Smooth muscle cell (in vitro differentiated cells): Measurements from ENCODE around the gene ANAPC4. TPM values are rescaled to one million over a fixed set of nuclear protein-coding genes. Genes with fewer than 3 reads are reported as not detected.

Experiments
- DNase-seq: peaks from one replicate; lab custom pipeline; 2025; ENCODE audit not compliant: unreplicated experiment; lab: John Stamatoyannopoulos, UW
- H2AFZ ChIP-seq: fragments of 200-600 bp; sonication (generic); 2 replicates; pipeline ENCODE4 v1.6.0; 2016; ENCODE audit warnings: antibody characterized with exemption, low read depth, mild to moderate bottlenecking
- H3F3A ChIP-seq: fragments of 200-600 bp; sonication (generic); 2 replicates; pipeline ENCODE4 v1.6.0; 2017; ENCODE audit warnings: antibody characterized with exemption, low read depth
- H3K27ac ChIP-seq: fragments of 200-600 bp; sonication (generic); 2 replicates; pipeline ENCODE4 v1.5.1; 2016; ENCODE audit warnings: low read depth, mild to moderate bottlenecking
- H3K27me3 ChIP-seq: fragments of 200-600 bp; sonication (generic); 2 replicates; pipeline ENCODE4 v1.6.1; 2016; ENCODE audit warnings: low read depth, mild to moderate bottlenecking
- H3K36me3 ChIP-seq: fragments of 200-600 bp; sonication (generic); 2 replicates; pipeline ENCODE4 v1.5.1; 2016; ENCODE audit warnings: low read depth
- H3K4me1 ChIP-seq: fragments of 200-600 bp; sonication (generic); 2 replicates; pipeline ENCODE4 v1.5.1; 2016; ENCODE audit warnings: low read depth
- H3K4me2 ChIP-seq: fragments of 200-600 bp; sonication (generic); 2 replicates; pipeline ENCODE4 v1.6.0; 2016; ENCODE audit warnings: mild to moderate bottlenecking
- H3K4me3 ChIP-seq: fragments of 200-600 bp; sonication (generic); 2 replicates; pipeline ENCODE4 v1.5.1; 2016; ENCODE audit warnings: mild to moderate bottlenecking
- H3K79me2 ChIP-seq: fragments of 200-600 bp; sonication (generic); 2 replicates; pipeline ENCODE4 v1.6.0; 2016; ENCODE audit warnings: low read depth, mild to moderate bottlenecking
- H3K9ac ChIP-seq: fragments of 200-600 bp; sonication (generic); 2 replicates; pipeline ENCODE4 v1.6.0; 2016; ENCODE audit warnings: low read depth
- H3K9me3 ChIP-seq: fragments of 200-600 bp; sonication (generic); replicated peaks from 2 replicates; pipeline ENCODE4 v1.5.1; 2016; ENCODE audit warnings: low read depth
- H4K20me1 ChIP-seq: fragments of 200-600 bp; sonication (generic); 2 replicates; pipeline ENCODE4 v1.6.0; 2016; ENCODE audit warnings: low read depth
- CTCF ChIP-seq: fragments of 200-600 bp; sonication (generic); IDR thresholded peaks from 2 replicates; pipeline ENCODE4 v1.5.1; 2017; ENCODE audit warnings: borderline replicate concordance, mild to moderate bottlenecking, antibody characterized with exemption; ENCODE audit not compliant: insufficient read depth, poor library complexity, severe bottlenecking
- WGBS: methylation state at CpG from one replicate; pipeline ENCODE4 v1.1.7; 2016; ENCODE audit warnings: low lambda C conversion rate; 5-methylcytosine and 5-hydroxymethylcytosine counted together
- polyA plus RNA-seq: library from polyadenylated mRNA; unstranded; fragments of >200 nt; fragmentation: Nextera tagmentation; extraction: Ambion mirVana; gene quantifications from 2 replicates; pipeline ENCODE4 v1.2.1, GENCODE V29; 2016
- total RNA-seq: library from RNA; depleted of rRNA; stranded (reverse); fragments of >200 nt; gene quantifications from 2 replicates; pipeline ENCODE4 v1.2.3, GENCODE V29; 2014

Gene ANAPC4
- total and polyA plus RNA-seq, 2 experiments from 2014 or later, result 12.4 to 26.0 TPM

- Histone ChIP-seq H4K20me1 (no peaks in the 10 kb centered on the region), H3K9me3 (no peaks in the 10 kb centered on the region), H3K27ac (no peak overlapping the region), H3F3A (no peaks in the 10 kb centered on the region), H3K4me1 (no peaks in the 10 kb centered on the region), H3K36me3 (no peaks in the 10 kb centered on the region), H3K4me3 (no peak overlapping the region), H3K79me2 (no peaks in the 10 kb centered on the region), H3K27me3 (no peaks in the 10 kb centered on the region), H3K9ac (no peak overlapping the region), H2AFZ (no peak overlapping the region), H3K4me2 (no peak overlapping the region)
- TF ChIP-seq CTCF, result no peak
- 96% methylated on average over 2 of the region's 2 CpGs for WGBS
- DNase-seq, result no peak
Observed at GRCh38 chr4:25347971-25348370, 29.1 kb upstream of the ANAPC4 start.

DNA sequence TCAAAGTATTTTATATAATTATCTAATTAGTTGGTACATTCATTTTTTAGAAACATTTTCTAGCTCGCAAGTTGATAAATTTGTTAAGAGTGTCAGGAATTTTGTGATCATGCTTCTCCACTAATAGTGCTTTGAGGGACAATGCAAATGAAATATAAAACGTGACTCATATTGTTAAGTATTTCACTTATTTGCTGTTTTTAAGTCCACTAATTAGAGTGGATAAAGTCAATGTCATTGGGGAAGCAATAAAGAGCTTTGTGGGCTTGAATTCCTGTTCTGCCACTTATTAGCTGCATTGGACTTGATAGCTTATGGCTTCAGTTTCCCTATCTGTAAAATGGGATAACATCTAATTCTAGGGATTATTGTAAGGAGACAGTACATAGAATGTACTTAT, 26.5 kb upstream of the ANAPC4 start:
- Histone ChIP-seq H3K27me3 (no peaks in the 10 kb centered on the region), H3K4me2 (no peak overlapping the region), H2AFZ (no peak overlapping the region), H3K36me3 (no peaks in the 10 kb centered on the region), H3K9ac (no peak overlapping the region), H3K4me1 (no peaks in the 10 kb centered on the region), H3F3A (no peaks in the 10 kb centered on the region), H3K4me3 (no peak overlapping the region), H4K20me1 (no peaks in the 10 kb centered on the region), H3K9me3 (no peaks in the 10 kb centered on the region), H3K79me2 (no peaks in the 10 kb centered on the region), H3K27ac (no peak overlapping the region)
- TF ChIP-seq CTCF, result no peak
- no peak for DNase-seq
- 54% methylated on average over 2 of the region's 2 CpGs for WGBS

- Histone ChIP-seq H2AFZ (no peak overlapping the region), H3K79me2 (no peaks in the 10 kb centered on the region), H3K4me3 (no peak overlapping the region), H3K9ac (no peak overlapping the region), H3K36me3 (no peaks in the 10 kb centered on the region), H3K4me2 (no peak overlapping the region), H3K27me3 (no peaks in the 10 kb centered on the region), H3K27ac (no peak overlapping the region), H4K20me1 (no peaks in the 10 kb centered on the region), H3F3A (no peaks in the 10 kb centered on the region), H3K9me3 (no peaks in the 10 kb centered on the region), H3K4me1 (no peaks in the 10 kb centered on the region)
- 51% methylated on average over 4 of the region's 4 CpGs for WGBS
- DNase-seq, result no peak
- TF ChIP-seq CTCF, result no peak
Observed at GRCh38 chr4:25351777-25352416, 25.2 kb upstream of the ANAPC4 start.

GRCh38 chr4:25356068-25356467, 21.0 kb upstream of the ANAPC4 start:
- H3K79me2 ChIP-seq, result no peaks in the 10 kb centered on the region
- H3K4me2 ChIP-seq, result no peak overlapping the region
- no peaks in the 10 kb centered on the region for H3K27me3 ChIP-seq
- 100% methylated on average over 2 of the region's 2 CpGs for WGBS
- H3K9me3 ChIP-seq, result no peaks in the 10 kb centered on the region
- no peak overlapping the region for H3K9ac ChIP-seq
- no peak overlapping the region for H2AFZ ChIP-seq
- no peak for TF ChIP-seq CTCF
- H3K4me3 ChIP-seq, result no peak overlapping the region
- no peak for DNase-seq
- H3K36me3 ChIP-seq, result no peaks in the 10 kb centered on the region
- no peaks in the 10 kb centered on the region for H3K4me1 ChIP-seq
- no peak overlapping the region for H3K27ac ChIP-seq
- no peaks in the 10 kb centered on the region for H3F3A ChIP-seq
- no peaks in the 10 kb centered on the region for H4K20me1 ChIP-seq
